PC-9 (cell line): ENCODE results near the gene TMEM80. TPM values are rescaled to one million over a fixed set of nuclear protein-coding genes. Genes with fewer than 3 reads are reported as not detected.
"Not testable (repeated sequence)": the region's sequence is repeated elsewhere in the genome, so short reads cannot be mapped to it uniquely, and the experiment has no call there.

Experiments used
- BruUV-seq: library from RNA; stranded (reverse); fragments of 400-500 nt; replicated peaks from 2 replicates; lab custom pipeline; 2021; lab: Mats Ljungman, UMichigan
- CTCF ChIA-PET: fragments of 300-600 bp; sonication (Branson Sonifier 250); formaldehyde crosslinking; loops from one replicate; lab custom pipeline; 2022; ENCODE audit warnings: antibody characterized with exemption; lab: Charles Lee
- POLR2A ChIA-PET: fragments of 300-600 bp; sonication (Branson Sonifier 250); formaldehyde crosslinking; loops from one replicate; lab custom pipeline; 2022; ENCODE audit warnings: antibody characterized with exemption; ENCODE audit not compliant: unreplicated experiment; lab: Charles Lee
- DNase-seq, 2 experiments: peaks; one replicate each; pipeline versions ENCODE4 v3.0.0 to v3.0.0-alpha.2; 2015 to 2022; ENCODE audit warnings: mixed read lengths in 1 of 2
- H2AFZ ChIP-seq: fragments of 200-600 bp; sonication (generic); 2 replicates; pipeline ENCODE4 v1.8.1; 2017; ENCODE audit warnings: antibody characterized with exemption
- H3F3A ChIP-seq: fragments of 200-600 bp; sonication (generic); 2 replicates; pipeline ENCODE4 v1.8.1; 2017; ENCODE audit warnings: antibody characterized with exemption, mild to moderate bottlenecking, low read depth; ENCODE audit not compliant: insufficient read depth
- H3K27ac ChIP-seq: fragments of 200-600 bp; sonication (generic); 2 replicates; pipeline ENCODE4 v1.6.1; 2016; ENCODE audit warnings: mixed run types
- H3K27me3 ChIP-seq: fragments of 200-600 bp; sonication (generic); 2 replicates; pipeline ENCODE4 v1.6.1; 2016; ENCODE audit warnings: low read depth, mixed run types; ENCODE audit not compliant: insufficient read depth
- H3K36me3 ChIP-seq: fragments of 200-600 bp; sonication (generic); 2 replicates; pipeline ENCODE4 v1.6.1; 2016; ENCODE audit warnings: low read depth, mixed run types
- H3K4me1 ChIP-seq: fragments of 200-600 bp; sonication (generic); replicated peaks from 2 replicates; pipeline ENCODE4 v1.6.1; 2016; ENCODE audit warnings: mixed run types; ENCODE audit not compliant: insufficient read depth
- H3K4me2 ChIP-seq: fragments of 200-600 bp; sonication (generic); 2 replicates; pipeline ENCODE4 v1.6.1; 2017; ENCODE audit warnings: mixed run types
- H3K4me3 ChIP-seq: fragments of 200-600 bp; sonication (generic); 2 replicates; pipeline ENCODE4 v1.6.1; 2016; ENCODE audit warnings: mixed run types
- H3K79me2 ChIP-seq: fragments of 200-600 bp; sonication (generic); 2 replicates; pipeline ENCODE4 v1.6.1; 2017; ENCODE audit warnings: low read depth, mixed run types
- H3K9me2 ChIP-seq: fragments of 200-600 bp; sonication (generic); 2 replicates; pipeline ENCODE4 v1.8.1; 2017; ENCODE audit warnings: mild to moderate bottlenecking; ENCODE audit not compliant: insufficient read depth
- H3K9me3 ChIP-seq: fragments of 200-600 bp; sonication (generic); 2 replicates; pipeline ENCODE4 v1.8.1; 2016; ENCODE audit warnings: low read depth; ENCODE audit not compliant: insufficient read depth
- H4K20me1 ChIP-seq: fragments of 200-600 bp; sonication (generic); 2 replicates; pipeline ENCODE4 v1.8.1; 2017; ENCODE audit not compliant: insufficient read depth
- EZH2 ChIP-seq: fragments of 200-600 bp; sonication (generic); IDR thresholded peaks from 2 replicates; pipeline ENCODE4 v1.8.0; 2017; ENCODE audit warnings: antibody characterized with exemption, low read depth
- intact Hi-C: fragments of 100-400 bp; cut with micrococcal nuclease; formaldehyde crosslinking; loops from one replicate; pipeline ENCODE4 v1.10.0; 2022; ENCODE audit not compliant: unreplicated experiment
- total RNA-seq: library from RNA; stranded (reverse); gene quantifications from 2 replicates; pipeline ENCODE4 v1.2.3, GENCODE V29; 2021
- TF ChIP-seq, protein P1 (sequence below): fragments of 200-600 bp; sonication (generic); conservative IDR thresholded peaks from 2 replicates; pipeline ENCODE4 v1.6.1; 2017; ENCODE audit warnings: mixed run types, antibody characterized with exemption, mild to moderate bottlenecking, moderate library complexity

The TMEM80 gene
- total RNA-seq, 1 experiment from 2014 or later, result 36.6 TPM

DNA sequence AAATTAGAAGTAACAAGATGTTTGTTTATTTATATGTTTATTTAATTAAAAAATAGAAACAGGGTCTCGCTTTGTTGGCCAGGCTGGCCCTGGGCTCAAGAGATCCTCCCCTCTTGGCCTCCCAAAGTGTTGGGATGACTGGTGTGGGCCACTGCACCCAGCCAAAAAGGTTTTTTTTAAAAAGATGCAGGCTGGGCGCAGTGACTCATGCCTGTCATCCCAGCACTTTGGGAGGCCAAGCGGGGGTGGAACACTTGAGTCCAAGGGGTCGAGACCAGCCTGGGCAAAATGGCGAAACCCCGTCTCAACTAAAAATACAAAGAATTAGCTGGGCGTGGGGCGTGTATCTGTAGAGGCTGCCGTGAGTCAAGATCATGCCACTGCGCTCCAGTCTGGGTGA is 45.1 kb upstream of the TMEM80 start:
- ChIA-PET POLR2A (no interaction called here), CTCF (no interaction called here)
- Histone ChIP-seq H3K79me2 (no peaks in the 10 kb centered on the region), H3K4me2 (no peak overlapping the region), H3K9me3 (no peaks in the 10 kb centered on the region), H3K9me2 (no peaks in the 10 kb centered on the region), H2AFZ (no peak overlapping the region), H4K20me1 (no peaks in the 10 kb centered on the region), H3K36me3 (no peaks in the 10 kb centered on the region), H3K27ac (no peak overlapping the region), H3K4me3 (no peak overlapping the region), H3K4me1 (no peaks in the 10 kb centered on the region), H3K27me3 (no peaks in the 10 kb centered on the region), H3F3A (peaks cover 13% of the 10 kb centered on the region; the same call in 1 of the 2 replicates)
- intact Hi-C loops, result no loop called here
- no peak for DNase-seq
- BruUV-seq, result no TSS peak
- no peak for TF ChIP-seq EZH2
- TF ChIP-seq, protein P1, sequence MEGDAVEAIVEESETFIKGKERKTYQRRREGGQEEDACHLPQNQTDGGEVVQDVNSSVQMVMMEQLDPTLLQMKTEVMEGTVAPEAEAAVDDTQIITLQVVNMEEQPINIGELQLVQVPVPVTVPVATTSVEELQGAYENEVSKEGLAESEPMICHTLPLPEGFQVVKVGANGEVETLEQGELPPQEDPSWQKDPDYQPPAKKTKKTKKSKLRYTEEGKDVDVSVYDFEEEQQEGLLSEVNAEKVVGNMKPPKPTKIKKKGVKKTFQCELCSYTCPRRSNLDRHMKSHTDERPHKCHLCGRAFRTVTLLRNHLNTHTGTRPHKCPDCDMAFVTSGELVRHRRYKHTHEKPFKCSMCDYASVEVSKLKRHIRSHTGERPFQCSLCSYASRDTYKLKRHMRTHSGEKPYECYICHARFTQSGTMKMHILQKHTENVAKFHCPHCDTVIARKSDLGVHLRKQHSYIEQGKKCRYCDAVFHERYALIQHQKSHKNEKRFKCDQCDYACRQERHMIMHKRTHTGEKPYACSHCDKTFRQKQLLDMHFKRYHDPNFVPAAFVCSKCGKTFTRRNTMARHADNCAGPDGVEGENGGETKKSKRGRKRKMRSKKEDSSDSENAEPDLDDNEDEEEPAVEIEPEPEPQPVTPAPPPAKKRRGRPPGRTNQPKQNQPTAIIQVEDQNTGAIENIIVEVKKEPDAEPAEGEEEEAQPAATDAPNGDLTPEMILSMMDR, result no peak

DNA sequence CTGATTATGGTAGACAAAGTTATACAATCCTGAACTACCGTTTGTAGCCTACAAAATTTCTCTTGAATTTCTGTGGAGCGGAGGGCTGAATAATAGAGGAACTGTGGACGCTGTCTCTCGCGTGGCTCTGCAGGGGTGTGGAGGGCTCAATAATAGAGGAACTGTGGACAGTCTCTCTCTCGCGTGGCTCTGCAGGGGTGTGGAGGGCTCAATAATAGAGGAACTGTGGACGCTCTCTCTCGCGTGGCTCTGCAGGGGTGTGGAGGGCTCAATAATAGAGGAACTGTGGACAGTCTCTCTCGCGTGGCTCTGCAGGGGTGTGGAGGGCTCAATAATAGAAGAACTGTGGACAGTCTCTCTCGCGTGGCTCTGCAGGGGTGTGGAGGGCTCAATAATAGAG is 42.5 kb upstream of the TMEM80 start:
- H3K4me1 ChIP-seq, H3K27me3 ChIP-seq, H3K9me2 ChIP-seq, CTCF ChIA-PET, H3K36me3 ChIP-seq, H3K4me2 ChIP-seq, H3K4me3 ChIP-seq, H4K20me1 ChIP-seq, H3K27ac ChIP-seq, H3K9me3 ChIP-seq, BruUV-seq, H3F3A ChIP-seq, H2AFZ ChIP-seq, H3K79me2 ChIP-seq, POLR2A ChIA-PET, intact Hi-C loops, DNase-seq: not testable (repeated sequence)

DNA sequence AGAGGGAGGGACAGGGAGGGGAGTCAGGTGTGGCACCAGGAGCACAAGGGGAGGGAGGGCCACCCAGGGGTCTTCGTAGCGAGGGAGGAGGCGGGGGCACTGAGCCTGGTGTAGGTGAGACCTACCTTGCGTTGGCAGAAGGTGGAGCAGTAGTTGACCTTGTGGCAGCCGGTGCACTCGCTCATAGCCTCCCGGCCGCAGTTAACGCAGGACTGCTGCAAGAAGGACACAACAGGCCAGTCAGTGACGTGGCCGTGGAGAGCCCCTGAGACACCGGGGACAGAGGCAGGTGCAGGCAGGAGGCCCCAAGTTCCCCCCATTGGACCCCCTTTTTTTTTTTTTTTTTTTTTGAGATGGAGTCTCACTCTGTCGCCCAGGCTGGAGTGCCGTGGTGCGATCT is 41.8 kb upstream of the TMEM80 start:
- H3K9me2 ChIP-seq, result no peaks in the 10 kb centered on the region
- H3K4me1 ChIP-seq, result no peaks in the 10 kb centered on the region
- intact Hi-C loops, result no loop called here
- H3F3A ChIP-seq, result peaks cover 3% of the 10 kb centered on the region; the same call in 1 of the 2 replicates
- no peaks in the 10 kb centered on the region for H3K36me3 ChIP-seq
- H4K20me1 ChIP-seq, result no peaks in the 10 kb centered on the region
- TF ChIP-seq, protein P1, result no peak
- TF ChIP-seq EZH2, result no peak
- no peaks in the 10 kb centered on the region for H3K27me3 ChIP-seq
- BruUV-seq, result no TSS peak
- no peak overlapping the region for H3K4me3 ChIP-seq
- no peak overlapping the region for H3K27ac ChIP-seq
- CTCF ChIA-PET, result no interaction called here
- POLR2A ChIA-PET, result no interaction called here
- H2AFZ ChIP-seq, result no peak overlapping the region
- no peaks in the 10 kb centered on the region for H3K9me3 ChIP-seq
- H3K4me2 ChIP-seq, result no peak overlapping the region
- DNase-seq, result no peak
- no peaks in the 10 kb centered on the region for H3K79me2 ChIP-seq

DNA sequence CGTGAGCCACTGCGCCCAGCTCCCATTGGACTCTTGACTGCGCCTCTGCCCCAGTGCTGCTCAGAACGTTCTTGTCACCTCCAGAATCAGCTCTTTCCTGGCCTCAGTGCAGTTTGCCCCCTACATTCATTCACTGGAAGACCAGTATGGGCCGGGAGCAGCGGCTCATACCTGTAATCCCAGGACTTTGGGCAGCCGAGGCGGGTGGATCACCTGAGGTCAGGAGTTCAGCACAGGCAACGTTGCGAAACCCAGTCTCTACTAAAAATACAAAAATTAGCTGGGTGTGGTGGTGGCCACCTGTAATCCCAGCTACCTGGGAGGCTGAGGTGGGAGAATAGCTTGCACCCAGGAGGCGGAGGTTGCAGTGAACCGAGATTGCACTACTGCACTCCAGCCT is 41.2 kb upstream of the TMEM80 start:
- DNase-seq, CTCF ChIA-PET: not testable (repeated sequence)

More for the DNA sequence above, 41.2 kb upstream of the TMEM80 start:
- H2AFZ ChIP-seq, H3K36me3 ChIP-seq, intact Hi-C loops, H3K4me1 ChIP-seq, H3F3A ChIP-seq, BruUV-seq, POLR2A ChIA-PET, H3K79me2 ChIP-seq, H3K4me3 ChIP-seq, H4K20me1 ChIP-seq, H3K27me3 ChIP-seq, H3K9me2 ChIP-seq, H3K9me3 ChIP-seq, H3K4me2 ChIP-seq, H3K27ac ChIP-seq: not testable (repeated sequence)
